ENCODE data around the gene PCCA.
"Not testable (repeated sequence)": the region's sequence is repeated elsewhere in the genome, so short reads cannot be mapped to it uniquely, and the experiment has no call there.

The PCCA gene

GRCh38 chr13:100314132-100314910 is 225.4 kb downstream of the PCCA start:
- DNase-seq: no peak

- no peak for DNase-seq
These were observed 226.6 kb downstream of the PCCA start for GRCh38 chr13:100315522-100315921.

GRCh38 chr13:100318473-100318872 is 229.6 kb downstream of the PCCA start:
- not testable (repeated sequence) for DNase-seq

- DNase-seq: no peak
These were observed 235.0 kb downstream of the PCCA start for GRCh38 chr13:100323937-100324336.

- DNase-seq: no peak
These were observed 241.8 kb downstream of the PCCA start for GRCh38 chr13:100330662-100331061.

- no peak for DNase-seq
These were observed 244.2 kb downstream of the PCCA start for GRCh38 chr13:100333141-100333540.

- no peak for DNase-seq
These were observed 245.3 kb downstream of the PCCA start for GRCh38 chr13:100334214-100334613.

- DNase-seq: no peak
These were observed 248.1 kb downstream of the PCCA start for GRCh38 chr13:100336795-100337516.

- DNase-seq: no peak
These were observed 249.4 kb downstream of the PCCA start for GRCh38 chr13:100338275-100338674.

- no peak for DNase-seq
These were observed 250.6 kb downstream of the PCCA start for GRCh38 chr13:100339411-100339940.

- no peak for DNase-seq
These were observed 252.0 kb downstream of the PCCA start for GRCh38 chr13:100340865-100341264.

- DNase-seq: no peak
These were observed 252.4 kb downstream of the PCCA start for GRCh38 chr13:100341327-100341726.

GRCh38 chr13:100344544-100344943 is 255.7 kb downstream of the PCCA start:
- no peak for DNase-seq

- DNase-seq: no peak
These were observed 259.1 kb downstream of the PCCA start for GRCh38 chr13:100347968-100348367.

- DNase-seq: no peak
These were observed 260.7 kb downstream of the PCCA start for GRCh38 chr13:100349594-100349993.

- no peak for DNase-seq
These were observed 261.7 kb downstream of the PCCA start for GRCh38 chr13:100350601-100351000.

GRCh38 chr13:100356426-100356825 is 267.5 kb downstream of the PCCA start:
- DNase-seq: no peak

- no peak for DNase-seq
These were observed 268.0 kb downstream of the PCCA start for GRCh38 chr13:100356889-100357288.

GRCh38 chr13:100357764-100358163 is 268.9 kb downstream of the PCCA start:
- DNase-seq: no peak

- DNase-seq: no peak
These were observed 272.6 kb downstream of the PCCA start for GRCh38 chr13:100361504-100361903.

GRCh38 chr13:100362371-100362770 is 273.5 kb downstream of the PCCA start:
- no peak for DNase-seq

GRCh38 chr13:100362781-100363180 is 273.9 kb downstream of the PCCA start:
- DNase-seq: no peak

- DNase-seq: no peak
These were observed 274.4 kb downstream of the PCCA start for GRCh38 chr13:100363285-100363711.

GRCh38 chr13:100363874-100364273 is 275.0 kb downstream of the PCCA start:
- no peak for DNase-seq

All from effector CD8-positive, alpha-beta T cell (primary cell).